Left ventricle myocardium inferior (tissue), 1 donor: Measurements from ENCODE around the gene HLA-DQB1. TPM values are rescaled to one million over a fixed set of nuclear protein-coding genes. Genes with fewer than 3 reads are reported as not detected.
A peak's percentile ranks its signal among the peaks of the same experiment; 100 is the strongest.
"Not testable (repeated sequence)": the region's sequence is repeated elsewhere in the genome, so short reads cannot be mapped to it uniquely, and the experiment has no call there.

Experiments used
- DNase-seq: peaks from one replicate; pipeline ENCODE4 v3.0.0-alpha.2; 2020
- H3K27ac ChIP-seq: fragments of 200-600 bp; replicated peaks from 2 replicates; pipeline ENCODE4 v1.8.0; 2021
- H3K27me3 ChIP-seq: fragments of 200-600 bp; 2 replicates; pipeline ENCODE4 v1.8.0; 2021; ENCODE audit warnings: low read depth
- H3K36me3 ChIP-seq: fragments of 200-600 bp; 2 replicates; pipeline ENCODE4 v1.8.0; 2021
- H3K4me1 ChIP-seq: fragments of 200-600 bp; 2 replicates; pipeline ENCODE4 v1.8.0; 2021
- H3K4me3 ChIP-seq: fragments of 200-600 bp; 2 replicates; pipeline ENCODE4 v1.8.0; 2021; ENCODE audit warnings: mild to moderate bottlenecking, moderate library complexity
- H3K9me3 ChIP-seq: fragments of 200-600 bp; replicated peaks from 2 replicates; pipeline ENCODE4 v1.8.0; 2021
- intact Hi-C: fragments of 100-400 bp; cut with micrococcal nuclease; formaldehyde crosslinking; loops from one replicate; pipeline ENCODE4 v1.11.0; 2022
- total RNA-seq: library from RNA; stranded (reverse); fragmentation: NEBNext Ultra II Directional; extraction: Animal tissue kit (Norgen Biotek cat#: 25700); gene quantifications from one replicate; pipeline ENCODE4 v1.2.1, GENCODE V29; 2021
- TF ChIP-seq, protein P1 (sequence below): fragments of 200-600 bp; IDR thresholded peaks from 2 replicates; pipeline ENCODE4 v1.8.0; 2021; ENCODE audit warnings: antibody characterized with exemption, mild to moderate bottlenecking, borderline replicate concordance
- donor health status: DM: no; HTN: yes; CAD: no; lungs with severe emphysema.

The HLA-DQB1 gene
- total RNA-seq, 1 donor from 2014 or later = 2.0 TPM

GRCh38 chr6:32638532-32639219 lies 27.8 kb downstream of the HLA-DQB1 start:
- H3K4me3 ChIP-seq = no peak overlapping the region
- DNase-seq = no peak
- peaks cover 15% of the 10 kb centered on the region for H3K27me3 ChIP-seq
- H3K27ac ChIP-seq = no peak overlapping the region
- TF ChIP-seq, protein P1, sequence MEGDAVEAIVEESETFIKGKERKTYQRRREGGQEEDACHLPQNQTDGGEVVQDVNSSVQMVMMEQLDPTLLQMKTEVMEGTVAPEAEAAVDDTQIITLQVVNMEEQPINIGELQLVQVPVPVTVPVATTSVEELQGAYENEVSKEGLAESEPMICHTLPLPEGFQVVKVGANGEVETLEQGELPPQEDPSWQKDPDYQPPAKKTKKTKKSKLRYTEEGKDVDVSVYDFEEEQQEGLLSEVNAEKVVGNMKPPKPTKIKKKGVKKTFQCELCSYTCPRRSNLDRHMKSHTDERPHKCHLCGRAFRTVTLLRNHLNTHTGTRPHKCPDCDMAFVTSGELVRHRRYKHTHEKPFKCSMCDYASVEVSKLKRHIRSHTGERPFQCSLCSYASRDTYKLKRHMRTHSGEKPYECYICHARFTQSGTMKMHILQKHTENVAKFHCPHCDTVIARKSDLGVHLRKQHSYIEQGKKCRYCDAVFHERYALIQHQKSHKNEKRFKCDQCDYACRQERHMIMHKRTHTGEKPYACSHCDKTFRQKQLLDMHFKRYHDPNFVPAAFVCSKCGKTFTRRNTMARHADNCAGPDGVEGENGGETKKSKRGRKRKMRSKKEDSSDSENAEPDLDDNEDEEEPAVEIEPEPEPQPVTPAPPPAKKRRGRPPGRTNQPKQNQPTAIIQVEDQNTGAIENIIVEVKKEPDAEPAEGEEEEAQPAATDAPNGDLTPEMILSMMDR = no peak
- intact Hi-C loops = no loop called here
- no peaks in the 10 kb centered on the region for H3K4me1 ChIP-seq
- H3K9me3 ChIP-seq = no peaks in the 10 kb centered on the region
- no peaks in the 10 kb centered on the region for H3K36me3 ChIP-seq

DNA sequence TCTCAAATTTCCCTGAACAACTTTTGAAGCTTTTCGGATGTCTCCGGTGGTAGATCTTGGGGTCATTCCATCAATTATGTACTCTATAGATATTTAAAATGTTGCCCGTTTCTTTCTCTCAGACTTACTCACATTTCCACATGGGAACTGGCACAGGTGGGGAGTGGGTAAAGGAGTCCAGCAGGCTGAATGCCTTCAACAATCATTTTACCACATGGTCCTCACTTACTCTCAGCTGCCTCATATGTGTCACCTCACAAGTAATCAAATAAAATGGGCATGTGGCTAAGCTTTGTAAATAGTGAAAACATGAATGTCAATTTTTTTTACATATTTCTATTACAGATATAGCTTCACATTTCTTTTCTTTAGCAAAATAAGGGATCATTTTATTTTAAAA lies 28.6 kb downstream of the HLA-DQB1 start:
- Histone ChIP-seq H3K4me1 (no peaks in the 10 kb centered on the region), H3K36me3 (no peaks in the 10 kb centered on the region), H3K27ac (no peak overlapping the region), H3K9me3 (no peaks in the 10 kb centered on the region), H3K27me3 (peaks cover 15% of the 10 kb centered on the region), H3K4me3 (no peak overlapping the region)
- intact Hi-C loops = no loop called here
- TF ChIP-seq, protein P1 = no peak
- DNase-seq = no peak

- no peaks in the 10 kb centered on the region for H3K36me3 ChIP-seq
- DNase-seq = no peak
- H3K27me3 ChIP-seq = peaks cover 15% of the 10 kb centered on the region
- TF ChIP-seq, protein P1 = no peak
- intact Hi-C loops = no loop called here
- no peak within 1 kb of the TSS for H3K27ac ChIP-seq
- no peaks in the 10 kb centered on the region for H3K4me1 ChIP-seq
- H3K4me3 ChIP-seq = no peak within 1 kb of the TSS
- no peaks in the 10 kb centered on the region for H3K9me3 ChIP-seq
These were observed 29.1 kb downstream of the HLA-DQB1 start, which contains the start of gene HLA-DQA1 for GRCh38 chr6:32637219-32637880. Gene HLA-DQA1, plus strand, starts transcription at chr6:32637406. Its CDS starts 53 bp downstream, at chr6:32637459.

DNA sequence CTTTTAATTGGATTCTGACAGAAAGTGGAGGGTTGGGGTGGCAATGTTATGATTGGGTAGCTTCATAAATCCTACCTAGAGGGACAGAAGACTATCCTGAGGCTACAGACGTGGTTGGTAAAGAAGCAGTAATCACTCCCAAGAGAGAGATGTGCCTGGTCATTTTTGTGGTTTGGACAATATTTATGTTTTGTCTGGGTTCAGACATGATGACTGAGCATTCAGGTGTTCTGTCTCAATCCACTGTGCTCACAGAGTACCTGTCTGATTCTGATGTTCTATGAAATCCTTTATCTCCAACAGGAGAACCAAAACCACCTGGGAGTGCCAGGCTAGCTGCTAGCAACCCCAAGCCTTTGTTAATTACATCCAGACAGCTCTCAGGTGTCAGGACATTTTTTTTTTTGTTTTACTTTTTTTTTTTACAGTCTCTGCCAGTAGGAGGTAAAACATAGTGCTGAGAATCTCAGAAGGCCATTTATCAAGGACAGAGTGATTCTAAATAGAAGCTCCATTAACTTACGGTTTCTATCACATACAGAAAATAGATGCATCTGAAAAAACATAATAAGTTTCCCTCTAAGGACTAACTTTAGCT lies 30.8 kb downstream of the HLA-DQB1 start:
- Histone ChIP-seq H3K4me1 (no peaks in the 10 kb centered on the region), H3K9me3 (no peaks in the 10 kb centered on the region), H3K27me3 (peaks cover 15% of the 10 kb centered on the region), H3K36me3 (no peaks in the 10 kb centered on the region), H3K27ac (no peak overlapping the region), H3K4me3 (no peak overlapping the region)
- no peak for DNase-seq
- intact Hi-C loops = no loop called here
- TF ChIP-seq, protein P1 = no peak

GRCh38 chr6:32629793-32630192 lies 36.7 kb downstream of the HLA-DQB1 start:
- H3K4me3 ChIP-seq, DNase-seq, H3K4me1 ChIP-seq, H3K27ac ChIP-seq, H3K36me3 ChIP-seq, H3K27me3 ChIP-seq, H3K9me3 ChIP-seq, intact Hi-C loops: not testable (repeated sequence)

DNA sequence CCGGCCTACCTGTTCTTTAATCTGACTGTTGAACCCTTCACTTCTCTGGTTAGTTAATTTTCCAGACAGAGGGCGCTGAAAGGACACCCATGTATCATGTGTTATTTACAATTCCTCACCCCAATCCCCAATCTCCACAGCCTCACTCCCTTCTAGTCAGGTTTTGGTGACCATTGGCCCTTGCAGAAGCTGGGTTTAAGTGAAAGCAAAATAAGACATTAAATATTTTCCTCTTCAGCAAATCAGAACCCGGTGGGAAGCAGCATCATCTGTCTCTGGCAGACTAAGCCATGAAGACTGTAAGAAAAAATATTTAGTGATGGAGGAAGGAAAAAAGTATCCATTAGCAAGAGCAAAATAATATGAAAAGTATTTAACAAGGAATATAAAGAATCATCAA lies 38.6 kb downstream of the HLA-DQB1 start:
- Histone ChIP-seq H3K36me3 (no peaks in the 10 kb centered on the region), H3K4me1 (no peaks in the 10 kb centered on the region), H3K27me3 (no peaks in the 10 kb centered on the region), H3K27ac (no peak overlapping the region), H3K9me3 (peaks cover 5% of the 10 kb centered on the region), H3K4me3 (no peak overlapping the region)
- intact Hi-C loops = no loop called here
- peak; percentile 19 for DNase-seq
- TF ChIP-seq, protein P1 = no peak
